GM23248 (cell line): ENCODE data around the gene EHD3. TPM values are rescaled to one million over a fixed set of nuclear protein-coding genes. Genes with fewer than 3 reads are reported as not detected.

Experiments used
- DNase-seq: peaks from one replicate; pipeline ENCODE4 v3.0.0-alpha.2; 2015
- H2AFZ ChIP-seq: fragments of 200-600 bp; sonication (generic); 2 replicates; pipeline ENCODE4 v1.6.1; 2016; ENCODE audit warnings: antibody characterized with exemption
- H3F3A ChIP-seq: fragments of 200-600 bp; sonication (generic); 2 replicates; pipeline ENCODE4 v1.6.1; 2016; ENCODE audit warnings: mild to moderate bottlenecking, antibody characterized with exemption, mixed run types; ENCODE audit not compliant: insufficient read depth
- H3K27ac ChIP-seq: fragments of 200-600 bp; sonication (generic); 2 replicates; pipeline ENCODE4 v1.5.1; 2016; ENCODE audit warnings: mild to moderate bottlenecking
- H3K27me3 ChIP-seq: fragments of 200-600 bp; sonication (generic); replicated peaks from 2 replicates; pipeline ENCODE4 v1.6.1; 2016; ENCODE audit warnings: mild to moderate bottlenecking; ENCODE audit not compliant: insufficient read depth
- H3K36me3 ChIP-seq: fragments of 200-600 bp; sonication (generic); 2 replicates; pipeline ENCODE4 v1.6.1; 2016; ENCODE audit warnings: low read depth, mild to moderate bottlenecking
- H3K4me1 ChIP-seq: fragments of 200-600 bp; sonication (generic); 2 replicates; pipeline ENCODE4 v1.6.1; 2016; ENCODE audit warnings: mild to moderate bottlenecking; ENCODE audit not compliant: insufficient read depth
- H3K4me2 ChIP-seq: fragments of 200-600 bp; sonication (generic); one replicate; pipeline ENCODE4 v1.6.1; 2016; ENCODE audit warnings: mild to moderate bottlenecking; ENCODE audit not compliant: unreplicated experiment
- H3K4me3 ChIP-seq: fragments of 200-600 bp; sonication (generic); 2 replicates; pipeline ENCODE4 v1.5.1; 2016; ENCODE audit warnings: mild to moderate bottlenecking
- H3K79me2 ChIP-seq: fragments of 200-600 bp; sonication (generic); 2 replicates; pipeline ENCODE4 v1.6.1; 2016; ENCODE audit warnings: mild to moderate bottlenecking; ENCODE audit not compliant: insufficient read depth
- H3K9ac ChIP-seq: fragments of 200-600 bp; sonication (generic); 2 replicates; pipeline ENCODE4 v1.6.1; 2016; ENCODE audit warnings: mild to moderate bottlenecking
- H3K9me2 ChIP-seq: fragments of 200-600 bp; sonication (generic); 2 replicates; pipeline ENCODE4 v1.6.1; 2016; ENCODE audit warnings: mixed run types, mild to moderate bottlenecking, moderate library complexity; ENCODE audit not compliant: insufficient read depth
- H3K9me3 ChIP-seq: fragments of 200-600 bp; sonication (generic); one replicate; pipeline ENCODE4 v1.6.1; 2017; ENCODE audit warnings: low read depth
- H4K20me1 ChIP-seq: fragments of 200-600 bp; sonication (generic); 2 replicates; pipeline ENCODE4 v1.6.0; 2016; ENCODE audit not compliant: insufficient read depth
- EZH2 ChIP-seq: fragments of 200-600 bp; sonication (generic); IDR thresholded peaks from 2 replicates; pipeline ENCODE4 v1.6.1; 2018; ENCODE audit warnings: antibody characterized with exemption, mild to moderate bottlenecking; ENCODE audit not compliant: insufficient read depth, poor library complexity, severe bottlenecking
- EZH2phosphoT487 ChIP-seq: fragments of 200-600 bp; sonication (generic); IDR thresholded peaks from 2 replicates; pipeline ENCODE4 v1.6.1; 2018; ENCODE audit warnings: antibody characterized with exemption, moderate library complexity, mild to moderate bottlenecking, low read depth; ENCODE audit not compliant: insufficient read depth
- WGBS, 2 experiments: methylation state at CpG; one replicate each; pipeline ENCODE4 v1.1.6; 2015 to 2017; ENCODE audit warnings: low lambda C conversion rate in 2 of 2, low coverage in 1 of 2; ENCODE audit errors: missing lambda C conversion rate in 2 of 2; 5-methylcytosine and 5-hydroxymethylcytosine counted together
- in situ Hi-C: fragments of 300-500 bp; cut with MboI; formaldehyde crosslinking; loops from 2 replicates; pipeline ENCODE4 v1.15.0; 2020
- polyA plus RNA-seq: library from polyadenylated mRNA; unstranded; fragments of >200 nt; fragmentation: Nextera tagmentation; extraction: Ambion mirVana; gene quantifications from 2 replicates; pipeline ENCODE4 v1.2.1, GENCODE V29; 2016
- total RNA-seq: library from RNA; depleted of rRNA; stranded (reverse); fragments of >200 nt; shearing (Covaris generic); gene quantifications from 2 replicates; pipeline ENCODE4 v1.2.3, GENCODE V29; 2014

Gene EHD3
- total and polyA plus RNA-seq, 2 experiments from 2014 or later = 25.9 to 33.6 TPM

DNA sequence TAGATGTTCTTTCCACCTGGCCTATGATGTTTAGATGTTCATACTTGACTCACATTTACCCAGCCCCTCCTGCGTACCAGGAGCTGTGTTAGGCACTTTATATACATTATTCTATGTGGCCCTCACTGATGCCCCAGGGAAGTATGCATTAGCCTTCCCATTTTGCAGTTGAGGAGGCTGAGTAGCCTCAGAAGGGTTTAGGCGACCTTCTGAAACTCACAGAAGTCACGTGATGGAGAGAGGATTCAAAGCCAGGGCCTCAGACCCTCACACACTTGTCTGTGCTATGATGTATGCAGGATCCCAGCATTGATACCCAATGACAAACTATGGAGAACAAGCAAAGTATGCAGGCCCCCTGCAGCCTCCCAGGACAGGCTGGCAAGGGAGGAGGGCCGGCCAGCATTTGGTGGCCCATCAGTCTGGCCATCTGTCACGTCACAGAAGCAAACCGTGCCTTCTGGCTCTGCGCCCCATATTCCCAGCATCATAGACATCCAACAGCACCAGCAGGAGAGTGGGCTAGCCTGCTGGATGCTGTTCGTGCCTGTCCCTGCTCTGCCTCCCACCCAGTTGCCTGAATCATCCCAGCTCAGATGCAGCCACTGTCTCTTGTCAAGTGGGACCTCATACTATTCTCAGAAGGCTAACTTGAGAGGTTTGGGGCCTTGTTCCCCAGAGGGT is 33.6 kb downstream of the EHD3 start:
- no peak for TF ChIP-seq EZH2phosphoT487
- TF ChIP-seq EZH2 = no peak
- no peak overlapping the region for H3K4me3 ChIP-seq
- H3K9me3 ChIP-seq = no peaks in the 10 kb centered on the region
- no peak overlapping the region for H3K27ac ChIP-seq
- H3K9ac ChIP-seq = no peak overlapping the region
- no peaks in the 10 kb centered on the region for H3K79me2 ChIP-seq
- H3K27me3 ChIP-seq = no peaks in the 10 kb centered on the region
- in situ Hi-C loops = no loop called here
- no peak for DNase-seq
- no peak overlapping the region for H3K4me2 ChIP-seq
- H2AFZ ChIP-seq = no peak overlapping the region
- H3K9me2 ChIP-seq = no peaks in the 10 kb centered on the region
- peaks cover 39% of the 10 kb centered on the region for H3F3A ChIP-seq
- no peaks in the 10 kb centered on the region for H4K20me1 ChIP-seq
- H3K36me3 ChIP-seq = no peaks in the 10 kb centered on the region; the same call in 1 of the 2 replicates
- peaks cover 24% of the 10 kb centered on the region for H3K4me1 ChIP-seq
- WGBS, 2 experiments = 89 to 91% methylated on average over 8 of the region's 8 CpGs

DNA sequence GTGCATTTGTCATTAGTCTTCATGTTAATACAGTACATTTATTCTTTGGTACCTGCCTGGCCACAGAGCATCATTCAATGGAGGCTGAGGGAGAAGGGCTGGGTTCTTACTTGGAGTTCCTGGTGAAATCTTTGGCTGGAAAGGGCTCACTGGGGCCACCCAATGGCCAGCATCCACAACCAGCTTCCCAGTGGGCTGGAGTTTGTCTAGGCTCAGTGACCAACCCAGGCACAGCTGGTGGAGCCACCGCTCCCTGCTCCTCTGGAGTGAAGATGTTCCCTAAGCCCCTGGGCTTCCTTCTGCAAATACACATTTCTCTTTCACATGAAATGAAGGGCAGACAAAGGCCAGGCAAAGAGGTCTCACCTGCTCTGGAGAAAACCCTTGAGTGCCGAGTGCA is 34.4 kb downstream of the EHD3 start:
- H3K9ac ChIP-seq = no peak overlapping the region
- in situ Hi-C loops = no loop called here
- no peak for TF ChIP-seq EZH2phosphoT487
- TF ChIP-seq EZH2 = no peak
- no peaks in the 10 kb centered on the region for H4K20me1 ChIP-seq
- H3K4me2 ChIP-seq = no peak overlapping the region
- peaks cover 39% of the 10 kb centered on the region for H3F3A ChIP-seq
- H3K9me3 ChIP-seq = no peaks in the 10 kb centered on the region
- no peaks in the 10 kb centered on the region for H3K27me3 ChIP-seq
- H3K9me2 ChIP-seq = no peaks in the 10 kb centered on the region
- H3K4me1 ChIP-seq = peaks cover 24% of the 10 kb centered on the region
- DNase-seq = no peak
- no peak overlapping the region for H3K27ac ChIP-seq
- H3K79me2 ChIP-seq = no peaks in the 10 kb centered on the region
- WGBS, 2 experiments = 93 to 95% methylated on average over 2 of the region's 2 CpGs
- H2AFZ ChIP-seq = no peak overlapping the region
- H3K4me3 ChIP-seq = no peak overlapping the region
- no peaks in the 10 kb centered on the region; the same call in 1 of the 2 replicates for H3K36me3 ChIP-seq

DNA sequence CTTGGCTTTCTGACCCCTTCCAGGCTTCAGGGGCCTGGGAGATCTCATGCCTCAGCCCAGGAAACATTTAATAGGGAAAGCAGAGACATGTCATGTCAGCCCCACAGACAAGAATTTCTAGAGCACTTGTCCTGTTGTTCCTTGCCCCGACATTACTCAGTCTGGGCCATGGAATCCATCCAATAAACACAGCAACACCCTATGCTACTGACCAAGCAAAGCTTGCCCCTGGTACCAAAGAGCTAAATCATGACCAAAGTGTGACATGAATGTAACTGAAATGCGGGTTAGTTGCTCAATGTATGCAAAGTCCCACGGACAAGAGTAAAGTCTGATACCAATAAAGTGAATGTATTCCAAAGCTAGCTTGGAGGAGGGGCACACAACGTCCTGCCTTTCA is 35.1 kb downstream of the EHD3 start:
- H3K4me3 ChIP-seq = no peak overlapping the region
- no peaks in the 10 kb centered on the region for H3K27me3 ChIP-seq
- no peaks in the 10 kb centered on the region for H3K36me3 ChIP-seq
- H3K27ac ChIP-seq = no peak overlapping the region
- peaks cover 39% of the 10 kb centered on the region for H3F3A ChIP-seq
- no peak overlapping the region for H2AFZ ChIP-seq
- no peak overlapping the region for H3K4me2 ChIP-seq
- H3K9me2 ChIP-seq = no peaks in the 10 kb centered on the region
- H3K4me1 ChIP-seq = peaks cover 24% of the 10 kb centered on the region
- no peaks in the 10 kb centered on the region for H3K79me2 ChIP-seq
- in situ Hi-C loops = no loop called here
- peak; percentile 40 for DNase-seq
- H4K20me1 ChIP-seq = no peaks in the 10 kb centered on the region
- 65 to 76% methylated on average over 4 of the region's 4 CpGs for WGBS, 2 experiments
- H3K9me3 ChIP-seq = no peaks in the 10 kb centered on the region
- TF ChIP-seq EZH2phosphoT487 = no peak
- TF ChIP-seq EZH2 = no peak
- no peak overlapping the region for H3K9ac ChIP-seq

DNA sequence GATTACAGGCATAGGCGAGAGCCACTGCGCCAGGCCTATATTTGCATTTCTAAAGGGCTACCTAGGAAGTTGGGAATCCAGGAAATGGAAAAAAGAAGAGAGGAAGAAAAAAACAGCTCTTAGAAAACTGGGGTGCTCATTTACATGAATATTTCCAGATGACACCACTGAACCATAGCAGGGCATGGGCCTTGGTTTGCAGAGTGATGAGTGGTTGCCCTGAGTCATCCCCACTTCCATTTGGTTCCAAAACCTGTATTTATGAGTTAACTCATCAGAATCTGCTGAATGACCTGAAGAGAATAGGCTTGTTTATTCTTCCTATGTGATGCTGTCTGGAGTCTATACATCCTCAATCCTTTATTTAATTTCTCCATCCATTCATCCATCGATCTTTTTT is 36.2 kb downstream of the EHD3 start:
- H3K9me3 ChIP-seq = no peaks in the 10 kb centered on the region
- 83 to 86% methylated on average over 3 of the region's 3 CpGs for WGBS, 2 experiments
- H3K9ac ChIP-seq = no peak overlapping the region
- TF ChIP-seq EZH2phosphoT487 (no peak), EZH2 (no peak)
- H4K20me1 ChIP-seq = no peaks in the 10 kb centered on the region
- H3K36me3 ChIP-seq = no peaks in the 10 kb centered on the region
- peaks cover 24% of the 10 kb centered on the region for H3K4me1 ChIP-seq
- in situ Hi-C loops = no loop called here
- H3K4me3 ChIP-seq = no peak overlapping the region
- peak; percentile 88 for DNase-seq
- H3F3A ChIP-seq = peaks cover 39% of the 10 kb centered on the region
- peak overlapping the region; percentile 34 for H3K4me2 ChIP-seq
- H3K9me2 ChIP-seq = no peaks in the 10 kb centered on the region
- no peaks in the 10 kb centered on the region for H3K27me3 ChIP-seq
- no peaks in the 10 kb centered on the region for H3K79me2 ChIP-seq
- H2AFZ ChIP-seq = no peak overlapping the region
- peak overlapping the region; percentile 29; the same call in 1 of the 2 replicates for H3K27ac ChIP-seq

DNA sequence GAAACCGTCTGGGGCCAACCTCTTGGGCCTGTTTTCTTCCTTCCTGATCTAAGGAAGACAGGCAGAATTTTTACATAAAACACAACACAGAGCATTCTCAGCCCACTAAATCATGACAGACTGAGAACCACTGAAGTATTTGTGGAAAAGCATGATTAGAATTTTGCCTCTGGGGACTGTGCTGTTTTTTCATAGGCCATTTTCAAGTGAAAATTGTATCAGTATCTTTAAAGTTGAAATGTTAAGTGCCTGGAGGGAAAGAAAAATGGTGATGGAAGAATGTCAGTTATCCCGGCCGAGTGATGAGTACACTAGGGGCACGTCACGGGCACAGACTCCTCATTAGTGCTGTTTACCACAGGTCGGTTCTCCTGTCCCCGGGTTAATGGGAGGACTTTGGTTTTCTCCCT is 36.9 kb downstream of the EHD3 start:
- TF ChIP-seq EZH2phosphoT487 (no peak), EZH2 (no peak)
- H3K27me3 ChIP-seq = no peaks in the 10 kb centered on the region
- peaks cover 39% of the 10 kb centered on the region for H3F3A ChIP-seq
- no peak for DNase-seq
- no peaks in the 10 kb centered on the region for H3K9me2 ChIP-seq
- no peaks in the 10 kb centered on the region for H4K20me1 ChIP-seq
- H3K79me2 ChIP-seq = no peaks in the 10 kb centered on the region
- H3K4me1 ChIP-seq = peaks cover 24% of the 10 kb centered on the region
- no peak overlapping the region for H3K9ac ChIP-seq
- no peaks in the 10 kb centered on the region for H3K9me3 ChIP-seq
- H2AFZ ChIP-seq = no peak overlapping the region
- 90 to 96% methylated on average over 7 of the region's 7 CpGs for WGBS, 2 experiments
- no peak overlapping the region for H3K27ac ChIP-seq
- peak overlapping the region; percentile 34 for H3K4me2 ChIP-seq
- in situ Hi-C loops = no loop called here
- no peaks in the 10 kb centered on the region for H3K36me3 ChIP-seq
- H3K4me3 ChIP-seq = no peak overlapping the region
